IMR-90 (cell line): Measurements from ENCODE around the gene TFAP2C. TPM values are rescaled to one million over a fixed set of nuclear protein-coding genes. Genes with fewer than 3 reads are reported as not detected.

Experiments
- ATAC-seq: fragments of 200-7000 bp; cut with Tn5 transposase; 2 replicates; pipeline ENCODE4 v1.9.1; 2020; ENCODE audit warnings: low read depth, mild to moderate bottlenecking, moderate library complexity
- BruUV-seq: library from RNA; stranded (reverse); fragments of 400-500 nt; replicated peaks from 2 replicates; lab custom pipeline; 2021; lab: Mats Ljungman, UMichigan
- CTCF ChIA-PET: fragments of 300-600 bp; formaldehyde crosslinking; extraction: SDS; loops from one replicate; lab custom pipeline; 2021; ENCODE audit warnings: antibody characterized with exemption; lab: Yijun Ruan, JAX
- POLR2A ChIA-PET: fragments of 300-600 bp; sonication (Branson Sonifier 250); formaldehyde crosslinking; loops from one replicate; lab custom pipeline; 2022; ENCODE audit warnings: antibody characterized with exemption; ENCODE audit not compliant: unreplicated experiment; lab: Charles Lee
- DNase-seq: peaks from one replicate; pipeline ENCODE4 v3.0.0; 2013
- H2AFZ ChIP-seq: replicated peaks from 2 replicates; pipeline ENCODE3; 2013; ENCODE audit warnings: low read length, mild to moderate bottlenecking; ENCODE audit not compliant: poor library complexity
- H2AK5ac ChIP-seq: 2 replicates; pipeline ENCODE4 v1.6.1; 2013; ENCODE audit warnings: low read depth, low read length, inconsistent platforms
- H2AK9ac ChIP-seq: replicated peaks from 2 replicates; pipeline ENCODE3; 2013; ENCODE audit warnings: mild to moderate bottlenecking, low read depth, low read length, moderate library complexity; ENCODE audit not compliant: poor library complexity
- H2BK120ac ChIP-seq: 2 replicates; pipeline ENCODE4 v1.6.1; 2013; ENCODE audit warnings: low read depth, low read length, inconsistent platforms
- H2BK15ac ChIP-seq: 3 replicates; pipeline ENCODE4 v1.6.1; 2013; ENCODE audit warnings: low read depth, low read length, inconsistent platforms
- H2BK20ac ChIP-seq: 2 replicates; pipeline ENCODE4 v1.6.1; 2013; ENCODE audit warnings: low read depth, mild to moderate bottlenecking, inconsistent platforms, low read length, moderate library complexity
- H2BK5ac ChIP-seq: 2 replicates; pipeline ENCODE4 v1.6.1; 2013; ENCODE audit warnings: mild to moderate bottlenecking, low read depth, low read length, inconsistent platforms; ENCODE audit not compliant: poor library complexity, severe bottlenecking
- H3K14ac ChIP-seq: replicated peaks from 2 replicates; pipeline ENCODE4 v1.6.1; 2013; ENCODE audit warnings: low read depth, low read length, inconsistent platforms
- H3K18ac ChIP-seq: 2 replicates; pipeline ENCODE4 v1.6.1; 2013; ENCODE audit warnings: low read depth, low read length, control low read depth
- H3K23ac ChIP-seq: 2 replicates; pipeline ENCODE4 v1.6.1; 2013; ENCODE audit warnings: low read depth, low read length, inconsistent platforms
- H3K27ac ChIP-seq: 2 replicates; pipeline ENCODE4 v1.5.1; 2013; ENCODE audit warnings: mild to moderate bottlenecking, control low read depth, low read length; ENCODE audit not compliant: insufficient read depth
- H3K27me3 ChIP-seq: 2 replicates; pipeline ENCODE4 v1.6.1; 2013; ENCODE audit warnings: low read length; ENCODE audit not compliant: control insufficient read depth, insufficient read depth
- H3K36me3 ChIP-seq: 2 replicates; pipeline ENCODE4 v1.6.1; 2013; ENCODE audit warnings: low read length, mixed read lengths; ENCODE audit not compliant: control insufficient read depth, insufficient read depth
- H3K4ac ChIP-seq: 2 replicates; pipeline ENCODE4 v1.6.1; 2013; ENCODE audit warnings: low read depth, low read length, inconsistent platforms
- H3K4me1 ChIP-seq: 2 replicates; pipeline ENCODE4 v1.6.1; 2013; ENCODE audit warnings: low read length, mixed read lengths; ENCODE audit not compliant: control insufficient read depth, insufficient read depth
- H3K4me2 ChIP-seq: 2 replicates; pipeline ENCODE4 v1.6.1; 2013; ENCODE audit warnings: low read depth, mild to moderate bottlenecking, control low read depth, low read length, moderate library complexity
- H3K4me3 ChIP-seq: 2 replicates; pipeline ENCODE4 v1.5.1; 2013; ENCODE audit warnings: low read depth, mild to moderate bottlenecking, control low read depth, low read length, moderate library complexity; ENCODE audit not compliant: insufficient read depth
- H3K56ac ChIP-seq: 2 replicates; pipeline ENCODE4 v1.6.1; 2013; ENCODE audit warnings: low read length, inconsistent platforms; ENCODE audit not compliant: insufficient read depth; ENCODE audit errors: extremely low read depth
- H3K79me1 ChIP-seq, 2 experiments: 2 replicates each; pipeline ENCODE4 v1.6.1; 2013; ENCODE audit warnings: low read length in 2 of 2, inconsistent platforms in 1 of 2, low read depth in 1 of 2
- H3K9ac ChIP-seq: 2 replicates; pipeline ENCODE4 v1.6.1; 2013; ENCODE audit warnings: low read depth, low read length, control low read depth
- H3K9me1 ChIP-seq: 2 replicates; pipeline ENCODE4 v1.6.1; 2013; ENCODE audit warnings: low read length, inconsistent platforms; ENCODE audit not compliant: insufficient read depth
- H3K9me3 ChIP-seq: 2 replicates; pipeline ENCODE4 v1.6.1; 2013; ENCODE audit warnings: low read length; ENCODE audit not compliant: control insufficient read depth, insufficient read depth
- H4K20me1 ChIP-seq: 2 replicates; pipeline ENCODE4 v1.6.1; 2013; ENCODE audit warnings: low read length, inconsistent platforms; ENCODE audit not compliant: insufficient read depth
- H4K5ac ChIP-seq: 2 replicates; pipeline ENCODE4 v1.6.1; 2013; ENCODE audit warnings: mild to moderate bottlenecking, low read depth, low read length, control low read depth
- H4K8ac ChIP-seq, 2 experiments: 2 replicates each; pipeline ENCODE4 v1.6.1; 2013; ENCODE audit warnings: low read depth in 2 of 2, low read length in 2 of 2, control low read depth in 1 of 2, inconsistent platforms in 1 of 2
- H4K91ac ChIP-seq: 2 replicates; pipeline ENCODE4 v1.6.1; 2013; ENCODE audit warnings: low read depth, low read length, inconsistent platforms; ENCODE audit not compliant: insufficient read depth
- BHLHE40 ChIP-seq: fragments of 150-350 bp; IDR thresholded peaks from 2 replicates; pipeline ENCODE4 v1.6.1; 2016; ENCODE audit warnings: mild to moderate bottlenecking, low read depth, low read length
- CEBPB ChIP-seq: IDR thresholded peaks from 2 replicates; pipeline ENCODE4 v1.6.1; 2012; ENCODE audit warnings: low read depth, low read length, improper control_type of control experiment
- CHD1 ChIP-seq: IDR thresholded peaks from 2 replicates; pipeline ENCODE4 v1.6.1; 2012; ENCODE audit warnings: low read depth, low read length, improper control_type of control experiment
- FOS ChIP-seq: fragments of 150-350 bp; IDR thresholded peaks from 2 replicates; pipeline ENCODE4 v1.6.1; 2016; ENCODE audit warnings: low read depth, low read length
- MAFK ChIP-seq: IDR thresholded peaks from 2 replicates; pipeline ENCODE4 v1.6.1; 2012; ENCODE audit warnings: low read depth, low read length, improper control_type of control experiment
- MAZ ChIP-seq: IDR thresholded peaks from 2 replicates; pipeline ENCODE4 v1.6.1; 2012; ENCODE audit warnings: low read depth, mild to moderate bottlenecking, low read length, improper control_type of control experiment, moderate library complexity, borderline replicate concordance
- NFE2L2 ChIP-seq: fragments of 150-350 bp; IDR thresholded peaks from 2 replicates; pipeline ENCODE4 v1.6.1; 2016; ENCODE audit warnings: low read depth, mild to moderate bottlenecking, low read length
- POLR2A ChIP-seq: IDR thresholded peaks from 2 replicates; pipeline ENCODE4 v1.6.1; 2012; ENCODE audit warnings: mild to moderate bottlenecking, low read depth, low read length
- SMC3 ChIP-seq: fragments of 150-350 bp; IDR thresholded peaks from 2 replicates; pipeline ENCODE4 v1.6.1; 2016; ENCODE audit warnings: low read depth, mild to moderate bottlenecking, antibody characterized with exemption, low read length, moderate library complexity
- WGBS, 2 experiments: methylation state at CpG; one replicate each; pipeline versions ENCODE4 v1.1.5 to v1.1.7; 2013; ENCODE audit warnings: missing lambda C conversion rate in 2 of 2; ENCODE audit not compliant: insufficient read length in 1 of 2; ENCODE audit errors: extremely low coverage in 2 of 2; 5-methylcytosine and 5-hydroxymethylcytosine counted together
- dilution Hi-C: fragments of 300-500 bp; cut with HindIII; formaldehyde crosslinking; loops from one replicate; pipeline ENCODE4 v1.14.3; 2018; ENCODE audit warnings: low sequenced_read_pairs; ENCODE audit not compliant: unreplicated experiment
- in situ Hi-C: fragments of 300-500 bp; cut with MboI; formaldehyde crosslinking; loops from 3 replicates; pipeline ENCODE4 v1.14.3; 2019; ENCODE audit warnings: low sequenced_read_pairs, inconsistent platforms, mixed read lengths
- intact Hi-C: fragments of 100-400 bp; cut with micrococcal nuclease; formaldehyde crosslinking; loops from 2 replicates; pipeline ENCODE4 v1.10.0; 2022
- polyA plus RNA-seq, 3 experiments: library from polyadenylated mRNA; depleted of rRNA; stranded (reverse); fragments of >200 nt; gene quantifications; 2 replicates each; pipeline ENCODE4 v1.2.3, GENCODE V29; 2012; ENCODE audit warnings: low replicate concordance in 1 of 3
- total RNA-seq: library from RNA; depleted of rRNA; stranded (reverse); fragments of >200 nt; gene quantifications from 2 replicates; pipeline ENCODE4 v1.2.3, GENCODE V29; 2012
- TF ChIP-seq, protein P1 (sequence below): fragments of 150-350 bp; IDR thresholded peaks from 2 replicates; pipeline ENCODE4 v1.6.1; 2016; ENCODE audit warnings: low read depth, mild to moderate bottlenecking, low read length, moderate library complexity, borderline replicate concordance

TFAP2C gene
- total and polyA plus RNA-seq, 2 of the 4 experiments (the other 2 are of a cell fraction) = under 0.01 to 0.05 TPM

DNA sequence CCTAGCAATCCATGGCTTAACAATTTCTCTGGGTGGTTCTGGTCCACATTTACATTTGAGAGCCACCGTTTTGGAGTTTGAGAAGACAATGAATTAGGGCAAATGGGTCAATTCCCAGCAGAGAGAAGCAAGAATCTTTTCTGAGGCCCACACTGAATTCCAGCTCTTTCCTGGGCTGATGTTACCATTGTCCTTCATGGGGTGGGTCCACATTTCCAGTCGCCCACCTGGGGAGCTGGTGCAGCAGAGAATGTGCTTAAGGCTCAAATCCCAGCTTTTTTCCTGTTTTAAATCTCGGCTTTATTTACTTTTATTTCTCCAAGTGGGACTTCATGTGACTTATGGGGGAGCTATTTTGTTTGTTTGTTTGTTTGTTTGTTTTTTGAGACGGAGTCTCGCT is 44.2 kb upstream of the TFAP2C start:
- H2AK5ac ChIP-seq = no peak overlapping the region
- no peaks in the 10 kb centered on the region for H3K36me3 ChIP-seq
- in situ Hi-C loops (no loop called here), dilution Hi-C loops (no loop called here), intact Hi-C loops (no loop called here)
- ChIA-PET POLR2A (no interaction called here), CTCF (no interaction called here)
- ATAC-seq (no peak), DNase-seq (no peak)
- no peak overlapping the region for H3K14ac ChIP-seq
- no peaks in the 10 kb centered on the region for H3K9me3 ChIP-seq
- no peaks in the 10 kb centered on the region for H3K79me1 ChIP-seq
- no peak overlapping the region for H2BK15ac ChIP-seq
- no peak overlapping the region for H3K27ac ChIP-seq
- H3K27me3 ChIP-seq = peaks cover 5% of the 10 kb centered on the region; the same call in 1 of the 2 replicates
- H3K4ac ChIP-seq = no peak overlapping the region
- no TSS peak for BruUV-seq
- no peak overlapping the region for H2AFZ ChIP-seq
- H4K20me1 ChIP-seq = no peaks in the 10 kb centered on the region
- no peak overlapping the region for H3K18ac ChIP-seq
- H3K4me3 ChIP-seq = no peak overlapping the region
- no peak overlapping the region for H2AK9ac ChIP-seq
- no peaks in the 10 kb centered on the region for H3K4me1 ChIP-seq
- no peaks in the 10 kb centered on the region for H3K9me1 ChIP-seq
- H3K4me2 ChIP-seq = no peak overlapping the region
- no peak overlapping the region for H4K91ac ChIP-seq
- H2BK20ac ChIP-seq = no peak overlapping the region
- no peak overlapping the region for H3K23ac ChIP-seq
- no peak overlapping the region for H3K56ac ChIP-seq
- H3K9ac ChIP-seq = no peak overlapping the region
- no peak overlapping the region for H2BK5ac ChIP-seq
- TF ChIP-seq CEBPB (no peak), CHD1 (no peak), MAZ (no peak), FOS (no peak), SMC3 (no peak), NFE2L2 (no peak), MAFK (no peak), BHLHE40 (no peak), POLR2A (no peak)
- TF ChIP-seq, protein P1, sequence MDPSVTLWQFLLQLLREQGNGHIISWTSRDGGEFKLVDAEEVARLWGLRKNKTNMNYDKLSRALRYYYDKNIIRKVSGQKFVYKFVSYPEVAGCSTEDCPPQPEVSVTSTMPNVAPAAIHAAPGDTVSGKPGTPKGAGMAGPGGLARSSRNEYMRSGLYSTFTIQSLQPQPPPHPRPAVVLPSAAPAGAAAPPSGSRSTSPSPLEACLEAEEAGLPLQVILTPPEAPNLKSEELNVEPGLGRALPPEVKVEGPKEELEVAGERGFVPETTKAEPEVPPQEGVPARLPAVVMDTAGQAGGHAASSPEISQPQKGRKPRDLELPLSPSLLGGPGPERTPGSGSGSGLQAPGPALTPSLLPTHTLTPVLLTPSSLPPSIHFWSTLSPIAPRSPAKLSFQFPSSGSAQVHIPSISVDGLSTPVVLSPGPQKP = no peak
- no peak overlapping the region for H2BK120ac ChIP-seq
- no peak overlapping the region for H4K8ac ChIP-seq
- no CpG with 5 or more reads among the region's 5 CpGs for WGBS, 2 experiments
- no peak overlapping the region for H4K5ac ChIP-seq
